Suprapubic skin (tissue), 4 donors: ENCODE data around the gene PRIMA1.

Experiments used
- EP300 ChIP-seq: sonication (generic); formaldehyde crosslinking; IDR thresholded peaks from one replicate; pipeline ENCODE4 v1.6.1; 2017; ENCODE audit warnings: antibody characterized with exemption
- POLR2AphosphoS5 ChIP-seq, 3 donors: sonication (generic); formaldehyde crosslinking; IDR thresholded peaks; one replicate each; pipeline ENCODE4 v1.6.1; 2017; ENCODE audit warnings: antibody characterized with exemption in 3 of 3
- TF ChIP-seq, protein P1 (sequence below), 2 donors: fragments of 200-600 bp in 1 of 2; fragments of 450-650 bp in 1 of 2; sonication (generic) in 1 of 2; IDR thresholded peaks; one replicate each; pipeline ENCODE4 v1.5.1; 2016 to 2019; ENCODE audit warnings: antibody characterized with exemption in 2 of 2, mild to moderate bottlenecking in 1 of 2, moderate library complexity in 1 of 2

DNA sequence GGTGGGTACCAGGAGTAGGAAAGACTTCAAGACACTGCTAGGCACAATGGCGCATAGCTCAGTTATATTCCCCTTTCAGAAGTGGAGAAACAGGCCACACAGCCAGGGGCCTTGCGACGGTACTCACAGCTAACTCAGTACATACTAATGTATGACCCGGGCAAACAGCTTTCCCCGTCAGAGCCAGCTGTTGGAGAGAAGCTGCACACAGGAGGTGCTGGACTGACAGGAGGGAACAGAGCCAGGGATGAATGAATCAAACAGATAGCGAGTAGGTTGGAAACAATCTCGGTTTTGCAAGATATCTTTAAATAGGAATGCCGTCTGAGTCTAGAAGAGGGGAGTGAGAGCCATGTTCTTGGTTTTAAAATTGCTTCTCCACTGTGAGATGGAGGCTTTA, 45.5 kb downstream of the PRIMA1 start:
- TF ChIP-seq, protein P1, sequence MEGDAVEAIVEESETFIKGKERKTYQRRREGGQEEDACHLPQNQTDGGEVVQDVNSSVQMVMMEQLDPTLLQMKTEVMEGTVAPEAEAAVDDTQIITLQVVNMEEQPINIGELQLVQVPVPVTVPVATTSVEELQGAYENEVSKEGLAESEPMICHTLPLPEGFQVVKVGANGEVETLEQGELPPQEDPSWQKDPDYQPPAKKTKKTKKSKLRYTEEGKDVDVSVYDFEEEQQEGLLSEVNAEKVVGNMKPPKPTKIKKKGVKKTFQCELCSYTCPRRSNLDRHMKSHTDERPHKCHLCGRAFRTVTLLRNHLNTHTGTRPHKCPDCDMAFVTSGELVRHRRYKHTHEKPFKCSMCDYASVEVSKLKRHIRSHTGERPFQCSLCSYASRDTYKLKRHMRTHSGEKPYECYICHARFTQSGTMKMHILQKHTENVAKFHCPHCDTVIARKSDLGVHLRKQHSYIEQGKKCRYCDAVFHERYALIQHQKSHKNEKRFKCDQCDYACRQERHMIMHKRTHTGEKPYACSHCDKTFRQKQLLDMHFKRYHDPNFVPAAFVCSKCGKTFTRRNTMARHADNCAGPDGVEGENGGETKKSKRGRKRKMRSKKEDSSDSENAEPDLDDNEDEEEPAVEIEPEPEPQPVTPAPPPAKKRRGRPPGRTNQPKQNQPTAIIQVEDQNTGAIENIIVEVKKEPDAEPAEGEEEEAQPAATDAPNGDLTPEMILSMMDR (IDR thresholded peaks at IDR 0.05) = no peak
- TF ChIP-seq POLR2AphosphoS5 (IDR thresholded peaks at IDR 0.05) = no peak
- TF ChIP-seq EP300 = no peak
